NK-92 treated with Interleukin-12 subunit alpha and Interleukin-12 subunit beta, amount 100 ng/mL, for 24 hours (cell line): ENCODE results near the gene SAA4.
"Not testable (repeated sequence)": the region's sequence is repeated elsewhere in the genome, so short reads cannot be mapped to it uniquely, and the experiment has no call there.

Source experiments
- DNase-seq: peaks from one replicate; lab custom pipeline; 2025; lab: John Stamatoyannopoulos, UW

Gene SAA4

GRCh38 chr11:18189476-18190245, 46.9 kb downstream of the SAA4 start:
- DNase-seq: not testable (repeated sequence)

- DNase-seq: no peak
Observed at GRCh38 chr11:18188796-18189195, 47.8 kb downstream of the SAA4 start.
